AG04449 (cell line): ENCODE measurements around the gene HSPB1.

Experiments
- CTCF ChIA-PET: fragments of 350-600 bp; formaldehyde crosslinking; extraction: SDS; loops from one replicate; lab custom pipeline; 2021; ENCODE audit warnings: antibody characterized with exemption; lab: Yijun Ruan, JAX
- POLR2A ChIA-PET: fragments of 400-600, 350-600 bp; formaldehyde crosslinking; extraction: SDS; loops from one replicate; lab custom pipeline; 2020; ENCODE audit warnings: antibody characterized with exemption, inconsistent platforms; lab: Yijun Ruan, JAX
- DNase-seq: peaks from one replicate; pipeline ENCODE4 v3.0.0-alpha.2; 2010; ENCODE audit warnings: low read depth, low spot score
- H3K4me3 ChIP-seq: 2 replicates; pipeline ENCODE4 v1.5.1; 2011; ENCODE audit warnings: low read depth, mild to moderate bottlenecking, control low read depth, low read length
- TF ChIP-seq, protein P1 (sequence below): IDR thresholded peaks from one replicate; pipeline ENCODE4 v1.5.1; 2011; ENCODE audit warnings: mild to moderate bottlenecking, moderate library complexity, low read length, control low read depth, inconsistent platforms; ENCODE audit not compliant: insufficient read depth; ENCODE audit errors: missing control alignments

The HSPB1 gene

DNA sequence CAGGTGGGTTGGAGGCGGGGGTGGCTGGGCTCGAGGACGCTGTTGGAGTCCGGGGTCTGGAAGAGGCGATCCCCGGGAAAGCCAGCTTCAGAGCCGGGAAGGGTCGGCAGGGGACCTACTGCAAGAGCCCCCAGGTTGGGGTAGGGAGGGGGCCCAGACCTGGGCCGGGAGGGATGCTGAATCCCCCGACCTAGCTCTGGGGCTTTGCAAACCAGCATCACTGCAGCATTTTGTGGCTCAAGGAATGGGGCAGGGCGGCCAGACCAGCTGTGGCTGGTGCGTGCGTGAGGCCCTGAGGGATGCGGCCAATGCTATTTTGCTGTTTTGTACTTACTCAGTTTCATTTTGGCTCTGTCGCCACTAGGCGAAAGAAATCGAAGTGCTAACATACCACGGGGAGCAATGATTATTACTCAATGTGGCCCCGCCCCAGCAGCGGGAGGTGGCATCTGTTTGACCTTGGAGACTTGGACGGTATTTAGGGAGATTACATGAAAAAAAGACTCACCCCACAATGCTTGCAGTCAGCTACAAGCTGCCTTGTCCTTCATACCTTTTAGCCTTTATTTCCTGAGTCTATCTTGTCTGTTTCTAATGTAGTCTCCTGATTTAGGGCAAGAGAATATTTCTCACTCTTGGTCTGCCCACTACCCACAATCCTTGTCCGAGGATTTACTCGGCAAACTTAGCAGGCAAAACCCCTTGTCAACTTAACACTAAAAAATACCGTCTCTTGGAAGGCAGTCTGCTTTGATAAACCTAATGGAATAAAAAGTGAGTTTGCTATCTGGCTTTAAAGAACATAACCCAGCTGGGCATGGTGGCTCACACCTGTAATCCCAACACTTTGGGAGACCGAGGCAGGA, 16.2 kb downstream of the HSPB1 start:
- TF ChIP-seq, protein P1, sequence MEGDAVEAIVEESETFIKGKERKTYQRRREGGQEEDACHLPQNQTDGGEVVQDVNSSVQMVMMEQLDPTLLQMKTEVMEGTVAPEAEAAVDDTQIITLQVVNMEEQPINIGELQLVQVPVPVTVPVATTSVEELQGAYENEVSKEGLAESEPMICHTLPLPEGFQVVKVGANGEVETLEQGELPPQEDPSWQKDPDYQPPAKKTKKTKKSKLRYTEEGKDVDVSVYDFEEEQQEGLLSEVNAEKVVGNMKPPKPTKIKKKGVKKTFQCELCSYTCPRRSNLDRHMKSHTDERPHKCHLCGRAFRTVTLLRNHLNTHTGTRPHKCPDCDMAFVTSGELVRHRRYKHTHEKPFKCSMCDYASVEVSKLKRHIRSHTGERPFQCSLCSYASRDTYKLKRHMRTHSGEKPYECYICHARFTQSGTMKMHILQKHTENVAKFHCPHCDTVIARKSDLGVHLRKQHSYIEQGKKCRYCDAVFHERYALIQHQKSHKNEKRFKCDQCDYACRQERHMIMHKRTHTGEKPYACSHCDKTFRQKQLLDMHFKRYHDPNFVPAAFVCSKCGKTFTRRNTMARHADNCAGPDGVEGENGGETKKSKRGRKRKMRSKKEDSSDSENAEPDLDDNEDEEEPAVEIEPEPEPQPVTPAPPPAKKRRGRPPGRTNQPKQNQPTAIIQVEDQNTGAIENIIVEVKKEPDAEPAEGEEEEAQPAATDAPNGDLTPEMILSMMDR, result peak; percentile 36
- peak overlapping the region; percentile 95 for H3K4me3 ChIP-seq
- ChIA-PET POLR2A (interaction anchor here (0.6 to 2.3 kb wide), 6 partner anchors 12 to 57 kb away, joined by 3 to 11 read pairs (median 4); no protein-coding TSS in a partner anchor), CTCF (interaction anchor here (0.8 to 13.2 kb wide), 11 partner anchors 9 to 152 kb away, joined by 3 to 345 read pairs (median 8); partner anchors contain the start of gene HSPB1)
- DNase-seq, result peak; percentile 67

DNA sequence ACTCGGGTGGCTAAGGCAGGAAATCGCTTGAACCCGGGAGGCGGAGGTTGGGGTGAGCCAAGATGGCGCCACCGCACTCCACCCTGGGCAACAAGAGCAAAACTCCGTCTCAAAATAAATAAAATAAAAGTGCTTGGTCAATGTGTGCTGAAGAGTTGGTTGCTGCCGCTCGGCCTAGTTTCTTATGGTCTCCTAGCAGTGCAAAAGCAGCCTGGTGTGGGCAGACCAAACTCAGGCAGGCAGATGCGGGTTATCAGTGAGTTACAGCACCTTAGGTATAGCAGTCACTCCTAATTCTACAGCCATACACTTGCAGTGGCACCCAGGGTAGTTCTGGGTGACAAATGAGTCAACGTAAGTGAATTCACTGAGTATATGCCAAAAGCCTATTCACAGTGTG, 22.6 kb downstream of the HSPB1 start:
- CTCF ChIA-PET, result interaction anchor here (1.8 kb wide), 2 partner anchors 10 to 12 kb away, joined by 6 read pairs; no protein-coding TSS in a partner anchor
- POLR2A ChIA-PET, result interaction anchor here (1.0 kb wide), 1 partner anchor 22 kb away, joined by 6 read pairs; no protein-coding TSS in a partner anchor
- no peak overlapping the region for H3K4me3 ChIP-seq
- TF ChIP-seq, protein P1, result no peak
- DNase-seq, result no peak

DNA sequence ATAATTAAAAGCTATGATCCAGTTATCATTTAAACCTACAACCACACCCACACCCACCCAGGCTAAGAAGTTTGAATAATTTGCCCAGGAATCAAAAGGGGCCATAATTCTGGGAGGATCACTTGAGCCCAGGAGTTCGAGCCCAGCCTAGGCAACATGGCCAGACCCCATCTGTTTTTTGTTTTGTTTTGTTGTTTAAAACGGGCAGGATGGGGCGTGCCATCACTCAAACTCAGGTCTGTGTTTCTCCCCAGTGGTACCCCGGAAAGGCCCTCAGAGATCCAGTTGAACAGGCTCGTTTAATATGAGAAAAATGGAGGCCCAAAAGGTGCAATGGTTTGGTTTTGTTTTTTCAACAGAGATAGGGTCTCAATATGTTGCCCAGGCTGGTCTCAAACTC, 23.3 kb downstream of the HSPB1 start:
- ChIA-PET POLR2A (no interaction called here), CTCF (interaction anchor here (1.8 kb wide), 1 partner anchor 11 kb away, joined by 6 read pairs; no protein-coding TSS in a partner anchor)
- no peak for DNase-seq
- H3K4me3 ChIP-seq, result no peak overlapping the region
- TF ChIP-seq, protein P1, result no peak

DNA sequence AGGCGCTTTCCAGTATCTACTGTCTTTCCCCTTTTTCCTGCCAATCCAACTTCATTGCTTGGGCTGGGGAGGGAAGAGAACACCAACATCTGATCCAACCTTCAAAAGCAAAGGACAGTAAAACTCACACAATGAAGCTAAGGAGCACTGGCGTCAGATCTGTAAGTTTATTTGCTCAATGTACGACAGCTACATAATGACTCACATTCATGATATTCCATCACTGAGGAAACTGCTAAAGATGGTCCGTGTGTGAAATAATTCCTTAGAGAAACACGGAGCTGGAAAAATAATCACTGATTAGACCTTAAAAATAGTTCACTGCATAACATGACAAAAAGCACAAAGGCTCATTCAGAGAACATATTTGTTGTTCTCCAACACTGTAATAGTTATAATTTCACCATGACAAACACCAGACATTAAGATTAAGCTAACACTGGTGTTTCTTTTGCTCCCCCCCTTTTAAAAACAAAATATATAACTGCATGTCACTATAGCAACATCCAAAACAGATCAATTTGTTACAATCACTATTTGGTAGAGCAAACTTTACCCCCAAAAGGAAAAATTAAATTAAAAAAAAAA, 24.3 kb downstream of the HSPB1 start:
- H3K4me3 ChIP-seq, result no peak overlapping the region
- POLR2A ChIA-PET, result interaction anchor here (0.7 to 1.1 kb wide), 2 partner anchors 31 to 32 kb away, joined by 3 read pairs; partner anchors contain the start of gene YWHAG
- peak; percentile 54 for DNase-seq
- TF ChIP-seq, protein P1, result no peak
- CTCF ChIA-PET, result interaction anchor here (2.3 to 3.5 kb wide), 3 partner anchors 8 to 149 kb away, joined by 9 to 12 read pairs (median 10); no protein-coding TSS in a partner anchor

DNA sequence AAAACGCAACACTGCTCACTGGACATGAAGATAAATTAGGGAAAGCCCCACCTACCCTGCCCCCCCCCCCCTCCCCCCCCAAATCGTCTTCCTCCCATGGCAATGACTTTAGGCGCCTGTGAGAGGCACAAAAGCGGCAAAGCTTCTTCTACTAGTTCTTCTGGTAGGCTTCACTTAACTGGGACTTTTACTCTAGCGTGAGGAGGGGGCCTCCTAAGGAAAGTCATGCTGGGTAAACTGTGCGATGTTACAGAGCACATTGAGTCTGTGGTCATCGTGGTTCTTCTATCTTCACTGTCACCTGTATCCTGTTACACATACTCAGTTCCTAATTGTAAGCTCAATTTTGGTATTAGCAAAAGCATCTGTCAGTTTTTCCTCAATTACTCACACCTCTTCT, 25.1 kb downstream of the HSPB1 start:
- CTCF ChIA-PET, result interaction anchor here (1.3 to 3.5 kb wide), 4 partner anchors 9 to 150 kb away, joined by 4 to 12 read pairs (median 10); no protein-coding TSS in a partner anchor

More for the DNA sequence above, 25.1 kb downstream of the HSPB1 start:
- no peak overlapping the region for H3K4me3 ChIP-seq
- TF ChIP-seq, protein P1, result no peak
- POLR2A ChIA-PET, result interaction anchor here (1.1 kb wide), 1 partner anchor 31 kb away, joined by 3 read pairs; the partner anchor contains the start of gene YWHAG
- DNase-seq, result no peak
